Peyer's patch (tissue), 4 donors: ENCODE data around the gene FGF1. TPM values are rescaled to one million over a fixed set of nuclear protein-coding genes. Genes with fewer than 3 reads are reported as not detected.

Experiments
- DNase-seq, 3 donors: peaks; one replicate each; pipeline ENCODE4 v3.0.0-alpha.2; 2017 to 2019
- H3K27ac ChIP-seq, 4 donors: fragments of 200-600 bp; sonication (generic); one replicate each; pipeline ENCODE4 v1.5.1; 2016 to 2019
- H3K27me3 ChIP-seq, 2 donors: fragments of 200-600 bp; sonication (generic); one replicate each; pipeline ENCODE4 v1.5.1; 2019
- H3K36me3 ChIP-seq, 3 donors: fragments of 200-600 bp; sonication (generic); one replicate each; pipeline ENCODE4 v1.5.1; 2016 to 2019
- H3K4me1 ChIP-seq, 4 donors: fragments of 200-600 bp; sonication (generic); one replicate each; pipeline ENCODE4 v1.5.1; 2016 to 2019
- H3K4me3 ChIP-seq, 4 donors: fragments of 200-600 bp; sonication (generic); 1 replicate in 3 of 4; 2 replicates in 1 of 4; pipeline ENCODE4 v1.5.1; 2016 to 2019; ENCODE audit warnings: mild to moderate bottlenecking in 1 of 4
- H3K9me3 ChIP-seq, 4 donors: fragments of 200-600 bp; sonication (generic); one replicate each; pipeline ENCODE4 v1.5.1; 2016 to 2019; ENCODE audit warnings: mild to moderate bottlenecking in 1 of 4
- POLR2A ChIP-seq, 2 donors: fragments of 450-650 bp; IDR thresholded peaks; one replicate each; pipeline ENCODE4 v1.5.1; 2017; ENCODE audit warnings: antibody characterized with exemption in 2 of 2, mild to moderate bottlenecking in 2 of 2, moderate library complexity in 2 of 2
- total RNA-seq, 4 donors: library from RNA; depleted of rRNA; stranded (reverse); fragments of >200 nt; gene quantifications; one replicate each; pipeline ENCODE4 v1.1.0, GENCODE V29; 2016
- TF ChIP-seq, protein P1 (sequence below), 6 experiments: fragments of 450-650 bp in 4 of 6; fragments of 200-600 bp in 2 of 6; sonication (generic) in 1 of 6; IDR thresholded peaks; one replicate each; pipeline ENCODE4 v1.5.1; 2017 to 2019; ENCODE audit warnings: antibody characterized with exemption in 6 of 6, mild to moderate bottlenecking in 3 of 6, moderate library complexity in 1 of 6

FGF1 gene
- total RNA-seq, 4 donors from 2014 or later: not detected

DNA sequence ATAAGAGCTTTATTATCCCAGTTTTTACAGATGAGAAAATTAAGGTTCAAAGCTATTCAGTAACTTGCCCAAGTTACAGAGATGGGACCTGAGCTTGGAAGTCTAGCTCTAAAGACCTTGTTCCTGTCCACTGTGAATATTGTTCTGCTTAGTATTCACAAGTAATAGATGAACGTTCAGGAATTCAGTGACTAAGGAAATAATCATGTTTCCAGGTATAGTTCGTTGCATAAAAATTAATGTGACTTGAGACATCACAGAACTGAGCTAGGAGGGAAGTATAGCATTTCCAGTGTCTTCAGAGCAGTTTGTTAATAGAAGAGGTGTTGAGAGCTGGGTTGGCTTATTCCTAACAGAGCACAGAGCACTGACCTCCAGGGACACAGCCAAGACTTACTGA, 136.1 kb downstream of the FGF1 start:
- TF ChIP-seq POLR2A (IDR thresholded peaks at IDR 0.05): no peak
- TF ChIP-seq, protein P1, sequence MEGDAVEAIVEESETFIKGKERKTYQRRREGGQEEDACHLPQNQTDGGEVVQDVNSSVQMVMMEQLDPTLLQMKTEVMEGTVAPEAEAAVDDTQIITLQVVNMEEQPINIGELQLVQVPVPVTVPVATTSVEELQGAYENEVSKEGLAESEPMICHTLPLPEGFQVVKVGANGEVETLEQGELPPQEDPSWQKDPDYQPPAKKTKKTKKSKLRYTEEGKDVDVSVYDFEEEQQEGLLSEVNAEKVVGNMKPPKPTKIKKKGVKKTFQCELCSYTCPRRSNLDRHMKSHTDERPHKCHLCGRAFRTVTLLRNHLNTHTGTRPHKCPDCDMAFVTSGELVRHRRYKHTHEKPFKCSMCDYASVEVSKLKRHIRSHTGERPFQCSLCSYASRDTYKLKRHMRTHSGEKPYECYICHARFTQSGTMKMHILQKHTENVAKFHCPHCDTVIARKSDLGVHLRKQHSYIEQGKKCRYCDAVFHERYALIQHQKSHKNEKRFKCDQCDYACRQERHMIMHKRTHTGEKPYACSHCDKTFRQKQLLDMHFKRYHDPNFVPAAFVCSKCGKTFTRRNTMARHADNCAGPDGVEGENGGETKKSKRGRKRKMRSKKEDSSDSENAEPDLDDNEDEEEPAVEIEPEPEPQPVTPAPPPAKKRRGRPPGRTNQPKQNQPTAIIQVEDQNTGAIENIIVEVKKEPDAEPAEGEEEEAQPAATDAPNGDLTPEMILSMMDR (IDR thresholded peaks at IDR 0.05): no peak
- no peaks in the 10 kb centered on the region for H3K9me3 ChIP-seq
- H3K27me3 ChIP-seq: no peaks in the 10 kb centered on the region
- no peak for DNase-seq
- no peaks in the 10 kb centered on the region for H3K36me3 ChIP-seq
- H3K4me1 ChIP-seq: peaks cover 0 to 9% (median 0%) of the 10 kb centered on the region in 4 donors
- H3K4me3 ChIP-seq: no peak overlapping the region
- H3K27ac ChIP-seq: no peak overlapping the region

DNA sequence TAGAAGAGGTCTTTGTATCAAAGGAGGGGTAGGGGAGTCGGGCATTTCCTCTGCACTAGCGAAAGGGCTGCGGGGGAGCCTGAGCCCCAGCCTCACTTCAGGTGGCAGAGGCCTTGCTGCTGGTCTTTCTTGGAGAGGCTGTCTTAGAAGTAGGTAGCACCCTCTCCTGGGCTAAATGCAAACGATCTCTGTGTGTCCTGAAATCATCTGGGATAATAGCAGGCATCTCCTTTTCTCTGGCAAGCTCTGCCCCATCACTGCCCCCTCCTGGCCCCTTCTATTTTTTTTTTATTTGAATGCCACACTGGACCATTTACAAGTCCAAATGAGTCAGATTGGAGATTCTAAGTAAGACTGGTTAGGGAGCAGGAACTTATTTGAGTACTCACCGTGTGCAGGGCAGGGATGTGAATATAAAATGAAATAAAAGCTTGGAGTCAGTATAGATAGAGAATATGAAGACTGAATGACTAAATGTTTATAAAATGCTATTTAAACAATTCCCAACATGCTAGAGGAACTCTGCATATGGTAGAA, 137.1 kb downstream of the FGF1 start:
- Histone ChIP-seq H3K4me1 (peaks cover 0 to 9% (median 0%) of the 10 kb centered on the region in 4 donors), H3K9me3 (no peaks in the 10 kb centered on the region)

DNA sequence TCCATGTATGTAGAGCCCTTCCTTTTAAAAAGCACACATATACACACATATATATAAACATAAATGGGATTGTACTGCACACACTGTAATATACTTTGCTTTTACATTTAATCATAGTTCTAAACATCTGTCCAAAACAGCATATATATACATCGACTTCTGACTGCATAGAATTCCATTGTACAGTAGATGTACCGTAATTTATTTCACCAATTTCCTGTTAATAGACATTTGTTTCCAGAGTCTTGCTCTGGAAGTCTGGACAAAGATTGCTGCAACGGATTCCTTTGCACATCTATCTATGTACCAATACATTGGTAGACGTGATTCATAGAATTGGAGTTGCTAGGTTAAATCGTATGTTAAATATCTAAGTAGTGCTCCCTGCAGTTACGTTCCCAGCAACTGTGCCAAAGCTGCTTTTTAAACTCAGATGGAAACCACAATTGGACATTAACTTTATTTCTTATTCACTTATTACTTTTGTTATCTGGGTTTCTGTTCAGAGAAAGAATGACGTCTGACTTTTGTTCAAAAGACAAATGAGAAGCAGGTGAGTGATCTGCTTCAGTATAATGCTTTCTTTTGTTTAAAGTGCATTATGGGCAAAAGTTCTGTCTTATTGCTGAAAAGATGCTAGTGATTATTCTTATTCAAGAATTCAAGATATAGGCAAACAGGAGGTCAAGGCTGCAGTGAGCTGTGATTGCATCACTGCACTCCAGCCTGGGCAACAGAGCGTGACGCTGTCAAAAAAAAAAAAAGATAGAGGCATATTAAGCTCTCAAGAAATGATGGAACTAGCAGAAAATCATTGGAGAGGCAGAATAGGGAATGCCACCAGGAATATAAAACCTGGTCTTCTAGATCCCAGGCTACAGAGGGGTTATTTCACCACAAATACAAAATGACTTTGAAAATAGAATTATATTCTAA, 138.2 kb downstream of the FGF1 start:
- no peak for TF ChIP-seq POLR2A (IDR thresholded peaks at IDR 0.05)
- TF ChIP-seq, protein P1 (IDR thresholded peaks at IDR 0.05): no peak
- Histone ChIP-seq H3K36me3 (no peaks in the 10 kb centered on the region), H3K4me1 (peaks cover 0 to 9% (median 0%) of the 10 kb centered on the region in 4 donors), H3K4me3 (no peak overlapping the region), H3K9me3 (no peaks in the 10 kb centered on the region), H3K27ac (no peak overlapping the region), H3K27me3 (no peaks in the 10 kb centered on the region)
- DNase-seq: no peak

More for the DNA sequence above, 137.1 kb downstream of the FGF1 start:
- Histone ChIP-seq H3K4me3 (no peak overlapping the region), H3K27me3 (no peaks in the 10 kb centered on the region), H3K36me3 (no peaks in the 10 kb centered on the region), H3K27ac (no peak overlapping the region)
- peak in 2 of 3 donors; percentile 53 for DNase-seq
- TF ChIP-seq, protein P1 (IDR thresholded peaks at IDR 0.05): peak in 5 of 6 experiments; percentile 11 to 85 (median 77)
- TF ChIP-seq POLR2A (IDR thresholded peaks at IDR 0.05): no peak

DNA sequence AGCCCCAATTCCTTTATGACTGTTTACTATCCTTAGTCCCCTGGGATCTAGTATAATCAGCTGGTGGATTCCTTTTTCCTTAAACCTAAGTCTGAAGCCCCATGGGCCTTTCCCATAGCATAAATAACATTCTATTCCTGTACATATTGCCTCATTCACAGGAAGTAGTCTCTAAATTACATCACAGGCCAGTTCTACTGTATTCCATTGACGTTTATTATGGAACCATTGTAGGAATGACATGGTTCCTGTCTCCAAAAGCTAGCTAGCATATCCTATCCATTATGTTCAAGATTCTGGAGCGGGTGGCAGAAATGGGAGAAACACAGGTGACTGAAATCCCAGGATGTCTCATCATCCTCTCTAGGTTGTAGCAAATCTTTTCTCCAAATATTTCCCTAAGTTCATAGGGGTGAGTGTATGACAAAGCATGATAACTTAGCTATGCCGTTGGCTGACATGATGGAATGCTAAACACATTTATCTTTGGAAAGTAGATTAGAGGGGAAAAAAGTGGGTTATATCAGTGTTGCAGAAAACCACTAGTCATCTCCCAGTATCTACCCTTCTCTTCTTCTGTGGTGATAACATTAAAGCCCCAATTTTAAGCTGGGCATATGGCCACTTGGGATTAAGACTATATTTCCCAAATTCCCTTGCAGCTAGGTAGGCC, 140.1 kb downstream of the FGF1 start:
- H3K4me3 ChIP-seq: no peak overlapping the region
- no peak for DNase-seq
- no peak overlapping the region for H3K27ac ChIP-seq
- H3K9me3 ChIP-seq: no peaks in the 10 kb centered on the region
- H3K27me3 ChIP-seq: no peaks in the 10 kb centered on the region
- H3K36me3 ChIP-seq: no peaks in the 10 kb centered on the region
- TF ChIP-seq, protein P1 (IDR thresholded peaks at IDR 0.05): no peak
- TF ChIP-seq POLR2A (IDR thresholded peaks at IDR 0.05): no peak
- H3K4me1 ChIP-seq: no peaks in the 10 kb centered on the region

DNA sequence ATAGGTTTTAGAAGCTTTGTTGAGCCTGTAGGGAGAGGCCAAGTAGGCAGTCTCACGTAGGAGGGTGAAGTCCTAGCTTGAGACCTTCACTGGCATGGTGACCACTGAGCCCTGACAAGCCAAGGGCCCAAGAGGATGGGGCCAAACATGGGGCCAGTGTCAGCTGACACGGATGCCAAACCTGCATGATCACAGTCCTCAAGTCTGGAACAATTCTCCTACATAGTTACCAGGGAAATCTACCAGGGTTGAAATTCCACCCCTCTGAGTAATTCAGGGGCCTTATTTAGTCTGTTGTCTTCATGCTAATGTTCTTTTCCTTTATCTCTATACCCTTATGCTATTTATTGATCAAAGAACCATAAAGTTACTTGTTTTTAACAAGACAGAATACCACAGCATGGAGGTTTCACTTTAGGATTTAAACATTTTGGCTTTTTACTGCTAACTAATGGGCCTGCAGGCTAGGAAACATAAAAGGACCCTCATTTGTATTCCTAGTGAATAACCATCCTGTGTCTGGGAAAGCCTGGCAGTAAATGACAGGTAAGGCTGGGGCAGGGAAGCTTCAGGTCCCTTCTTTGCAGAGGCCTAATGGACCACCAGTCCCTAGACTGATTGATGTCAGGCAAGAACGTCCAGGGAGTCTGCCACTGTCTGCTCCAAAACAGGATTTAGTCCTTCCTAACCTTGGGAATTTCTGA, 140.8 kb downstream of the FGF1 start:
- Histone ChIP-seq H3K27me3 (no peaks in the 10 kb centered on the region), H3K27ac (no peak overlapping the region), H3K4me3 (no peak overlapping the region), H3K36me3 (no peaks in the 10 kb centered on the region), H3K9me3 (no peaks in the 10 kb centered on the region), H3K4me1 (no peaks in the 10 kb centered on the region)
- no peak for DNase-seq
- TF ChIP-seq, protein P1 (IDR thresholded peaks at IDR 0.05): no peak
